GM18873 (cell line): ENCODE results near the gene MS4A15.
"Not testable (repeated sequence)": the region's sequence is repeated elsewhere in the genome, so short reads cannot be mapped to it uniquely, and the experiment has no call there.

Experiments used
- ATAC-seq: cut with Tn5 transposase; IDR thresholded peaks from one replicate; pipeline ENCODE4 v1.9.1; 2021; ENCODE audit warnings: mild to moderate bottlenecking, moderate library complexity, moderate number of reproducible peaks; ENCODE audit not compliant: unreplicated experiment, low FRiP score

Gene MS4A15

DNA sequence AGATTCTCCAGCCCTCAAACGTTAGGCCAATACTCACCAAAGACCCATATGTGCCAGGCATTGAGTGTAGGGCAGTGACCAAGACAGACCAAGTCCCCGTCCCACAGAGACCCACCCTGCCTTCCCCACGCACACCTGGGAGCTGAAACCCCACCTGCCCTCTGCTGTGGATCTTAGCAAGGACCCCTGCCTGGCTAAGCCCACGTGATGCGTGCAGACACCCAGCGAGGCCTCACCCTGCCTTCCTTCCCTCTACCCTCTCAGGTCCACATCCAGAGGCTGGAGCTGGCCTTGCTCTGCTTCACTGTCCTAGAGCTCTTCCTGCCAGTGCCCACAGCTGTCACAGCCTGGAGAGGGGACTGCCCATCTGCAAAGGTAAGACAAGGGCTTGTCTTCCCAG, 38.6 kb downstream of the MS4A15 start:
- no peak for ATAC-seq

- ATAC-seq = no peak
Measured at GRCh38 chr11:60797846-60798630, 41.4 kb downstream of the MS4A15 start.

- ATAC-seq = no peak
Measured at GRCh38 chr11:60798631-60799030, 42.0 kb downstream of the MS4A15 start.

- ATAC-seq = no peak
Measured at GRCh38 chr11:60801194-60801593, 44.5 kb downstream of the MS4A15 start.

DNA sequence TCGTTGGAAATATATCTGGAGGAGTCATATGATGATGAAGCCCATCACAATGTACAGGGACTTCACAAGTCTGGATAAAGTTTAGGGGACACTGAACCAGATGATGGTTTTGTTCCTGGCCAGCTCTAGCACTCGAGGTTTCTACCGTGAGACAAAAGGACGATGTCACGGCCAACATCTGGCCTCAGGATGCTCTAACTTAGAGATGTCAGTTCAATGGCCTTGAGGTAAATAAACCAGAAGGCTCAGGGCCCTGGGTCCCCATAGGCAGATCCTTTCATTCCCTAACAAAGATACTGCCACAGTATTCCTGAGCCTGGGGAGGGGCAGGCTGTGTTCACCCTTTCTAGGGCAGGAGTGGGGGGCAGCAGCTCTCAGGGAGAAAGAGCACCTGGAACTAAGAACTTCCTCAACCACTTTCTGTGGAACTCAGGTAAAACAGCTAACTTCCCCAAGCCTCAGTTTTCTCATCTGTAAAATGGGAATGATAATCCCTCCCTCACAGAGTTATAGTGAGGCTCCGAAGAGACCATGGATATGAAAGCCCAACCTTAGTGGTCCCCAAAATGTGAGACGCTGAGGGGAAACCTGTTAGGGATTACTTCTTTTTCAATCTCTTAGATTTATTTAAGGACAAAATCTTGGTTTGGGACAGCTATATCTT, 46.7 kb downstream of the MS4A15 start:
- no peak for ATAC-seq

GRCh38 chr11:60809249-60809648, 52.6 kb downstream of the MS4A15 start:
- no peak for ATAC-seq

DNA sequence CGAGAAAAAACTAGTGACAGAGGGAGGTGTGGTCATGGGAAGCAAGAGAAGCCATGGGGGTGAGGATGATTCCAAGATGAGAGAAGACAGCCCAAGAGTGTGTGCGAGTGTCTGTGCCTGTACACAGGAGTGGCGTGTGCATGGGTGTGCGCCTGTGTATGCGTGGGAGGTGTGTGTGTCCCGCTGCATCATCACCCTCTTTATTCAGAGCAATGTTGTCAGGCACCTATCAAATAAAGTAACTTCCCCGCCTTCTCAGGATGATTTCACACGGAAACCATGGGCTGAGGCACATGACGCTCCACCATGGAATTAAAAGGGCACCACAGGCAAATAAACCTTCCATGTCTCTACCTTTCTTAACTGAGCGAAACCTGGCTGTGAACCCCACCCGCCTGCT, 53.0 kb downstream of the MS4A15 start:
- no peak for ATAC-seq

DNA sequence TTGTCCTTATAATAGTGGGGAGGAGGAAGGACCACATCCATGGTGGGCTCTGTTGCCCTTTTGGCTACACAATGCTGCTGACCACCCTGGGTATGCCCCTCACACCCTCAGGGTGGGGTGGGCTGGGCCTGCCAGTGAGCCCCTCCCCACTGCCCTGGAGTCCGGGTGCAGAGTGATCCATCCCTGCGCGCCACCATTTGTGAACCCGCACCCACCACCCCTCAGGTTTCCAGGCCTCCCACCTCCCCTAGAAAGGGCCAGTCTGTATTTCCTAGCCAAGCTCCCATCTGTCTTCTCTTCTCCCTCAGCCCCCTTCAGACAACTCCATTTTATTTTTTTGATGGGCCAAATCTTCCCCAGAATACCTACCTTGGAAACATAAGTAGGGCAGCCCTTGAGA, 53.5 kb downstream of the MS4A15 start:
- no peak for ATAC-seq

GRCh38 chr11:60810569-60810968, 53.9 kb downstream of the MS4A15 start:
- ATAC-seq = no peak

DNA sequence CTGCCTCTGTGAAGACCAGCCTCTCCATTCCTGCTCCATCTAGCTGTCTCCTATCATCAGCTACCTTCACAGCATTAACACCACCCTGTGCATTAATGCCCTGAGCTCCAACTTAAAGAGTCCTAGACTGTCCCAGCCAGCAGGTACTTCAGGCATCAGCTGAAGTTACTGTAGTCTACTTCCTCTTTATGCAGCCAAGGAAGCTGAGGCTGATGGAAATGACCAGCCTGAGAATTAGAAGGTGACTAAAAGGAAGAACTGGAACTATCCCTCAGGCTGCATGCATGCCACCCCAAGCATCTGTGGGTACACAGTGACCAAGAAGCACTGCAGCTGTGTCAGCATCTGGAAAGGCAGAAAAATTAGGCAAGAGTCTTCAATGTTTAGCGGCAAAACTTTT, 56.7 kb downstream of the MS4A15 start:
- no peak for ATAC-seq

- ATAC-seq = no peak
Measured at GRCh38 chr11:60814112-60814511, 57.4 kb downstream of the MS4A15 start.

- no peak for ATAC-seq
Measured at GRCh38 chr11:60816590-60817157, 60.0 kb downstream of the MS4A15 start.

DNA sequence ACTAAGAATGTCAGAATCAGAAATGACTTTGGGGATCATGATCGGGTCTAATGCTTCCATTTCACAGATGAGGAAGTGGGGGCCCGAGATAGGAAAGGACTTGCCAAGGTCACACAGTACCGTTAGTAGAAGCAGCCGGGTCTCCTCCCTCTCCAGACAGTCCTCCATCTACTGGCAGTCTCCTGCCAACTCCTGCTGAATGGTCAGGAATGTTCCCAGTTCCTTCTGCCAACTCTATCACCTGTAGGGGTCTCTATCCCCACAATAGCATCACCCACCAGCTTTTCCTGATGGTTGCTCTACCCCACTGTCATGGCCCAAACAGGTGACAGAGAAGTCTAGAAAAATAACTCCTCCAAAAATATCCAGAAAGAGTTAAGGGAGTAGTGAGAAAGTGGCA, 61.4 kb downstream of the MS4A15 start:
- no peak for ATAC-seq

DNA sequence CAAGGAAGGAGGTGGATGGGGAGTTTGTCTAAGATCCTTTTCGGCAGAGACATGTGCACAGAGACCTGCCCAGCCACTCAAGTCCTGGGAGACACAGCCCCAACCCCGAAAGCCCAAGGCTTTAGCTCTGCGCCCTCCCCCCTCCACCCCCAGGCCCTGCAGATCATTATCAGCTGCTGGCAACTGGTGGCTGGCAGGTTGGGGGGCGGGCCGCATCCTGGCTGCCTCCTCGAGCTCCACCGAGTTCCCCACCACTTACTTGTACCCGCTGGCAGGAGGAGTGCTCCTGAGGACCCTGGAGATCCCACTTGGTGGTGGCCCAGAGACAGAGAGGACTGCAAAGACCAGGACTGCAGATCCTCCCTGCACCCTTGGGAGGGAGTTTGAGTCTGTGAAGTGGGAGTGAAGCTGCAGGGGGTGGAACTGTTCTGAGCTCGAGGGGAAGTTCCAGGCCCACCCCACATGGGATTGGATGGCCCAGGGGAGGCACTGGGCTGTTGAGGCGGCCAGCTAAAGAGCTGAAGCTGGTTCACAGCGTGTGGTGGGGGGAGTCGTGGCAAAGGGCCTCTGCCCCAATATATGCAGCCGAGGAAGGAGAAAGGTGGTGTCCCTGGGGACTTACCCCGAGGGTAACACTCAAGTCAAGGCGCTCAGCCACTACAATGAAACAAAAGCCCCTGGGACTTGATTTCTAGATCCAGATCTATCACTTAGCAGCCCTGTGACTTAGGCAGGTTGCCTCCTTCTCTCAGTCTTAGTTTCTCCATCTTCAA, 65.3 kb downstream of the MS4A15 start:
- ATAC-seq = no peak

DNA sequence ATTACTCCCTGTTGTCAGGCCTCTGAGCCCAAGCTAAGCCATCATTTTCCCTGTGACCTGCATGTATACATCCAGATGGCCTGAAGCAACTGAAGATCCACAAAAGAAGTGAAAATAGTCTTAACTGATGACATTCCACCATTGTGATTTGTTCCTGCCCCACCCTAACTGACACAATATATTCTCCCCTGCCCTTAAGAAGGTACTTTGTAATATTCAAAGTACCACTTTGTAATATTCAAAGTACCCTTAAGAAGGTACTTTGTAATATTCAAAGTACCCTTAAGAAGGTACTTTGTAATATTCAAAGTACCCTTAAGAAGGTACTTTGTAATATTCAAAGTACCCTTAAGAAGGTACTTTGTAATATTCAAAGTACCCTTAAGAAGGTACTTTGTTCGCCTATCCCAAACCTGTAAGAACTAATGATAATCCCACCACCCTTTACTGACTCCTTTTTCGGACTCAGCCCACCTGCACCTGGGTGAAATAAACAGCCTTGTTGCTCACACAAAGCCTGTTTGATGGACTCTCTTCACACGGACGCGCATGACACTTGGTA, 67.2 kb downstream of the MS4A15 start:
- not testable (repeated sequence) for ATAC-seq

DNA sequence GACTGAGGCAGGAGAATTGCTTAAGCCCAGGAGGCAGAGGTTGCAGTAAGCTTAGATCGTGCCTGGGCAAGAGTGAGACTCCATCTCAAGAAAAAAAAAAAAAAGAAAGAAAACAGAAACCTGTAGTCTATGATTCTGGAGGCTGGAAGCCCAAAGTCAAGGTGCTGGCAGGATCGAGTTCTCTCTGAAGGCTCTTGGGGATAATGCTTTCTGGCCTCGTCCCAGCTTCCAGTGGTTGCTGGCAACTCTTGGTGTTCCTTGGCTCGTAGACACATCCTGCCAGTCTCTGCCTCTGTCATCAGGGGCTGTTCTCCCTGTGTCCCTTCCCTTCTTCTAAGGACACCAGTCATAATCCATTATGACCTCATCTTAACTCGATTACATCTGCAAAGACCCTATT, 68.5 kb downstream of the MS4A15 start:
- ATAC-seq = no peak

DNA sequence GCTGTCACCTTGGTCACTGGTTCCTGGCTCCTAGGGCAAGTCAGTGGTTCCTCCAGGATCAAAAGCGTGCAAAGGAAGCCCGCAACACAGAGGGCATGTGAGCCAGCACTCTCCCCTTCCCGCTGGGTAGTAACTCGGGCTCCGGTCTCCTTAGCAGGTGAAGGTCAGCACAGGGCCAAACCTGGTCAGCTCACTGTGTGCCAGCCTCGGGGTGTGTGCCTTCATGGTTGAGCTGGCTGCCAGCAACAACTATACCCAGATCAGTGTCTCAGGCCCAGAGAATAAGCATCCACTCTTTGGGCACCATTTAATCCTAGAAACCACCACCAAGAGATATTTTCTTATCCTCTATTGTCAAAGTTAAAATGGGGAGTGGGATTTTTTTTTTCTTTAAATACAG, 69.1 kb downstream of the MS4A15 start:
- ATAC-seq = no peak
